Kidney (tissue), 14 donors: ENCODE data around the gene FDX2. TPM values are rescaled to one million over a fixed set of nuclear protein-coding genes. Genes with fewer than 3 reads are reported as not detected.

Source experiments
- DNase-seq, 5 donors: peaks; one replicate each; pipeline ENCODE4 v3.0.0-alpha.2; 2013 to 2020
- FAIRE-seq: peaks from 2 replicates; lab custom pipeline; 2012; peaks lifted over from hg19 to GRCh38; lab: Jason Lieb, UNC
- H3K27ac ChIP-seq, 2 donors: one replicate each; pipeline ENCODE4 v1.7.0; 2013; ENCODE audit warnings: low read depth in 2 of 2, low read length in 2 of 2, inconsistent platforms in 1 of 2
- H3K27me3 ChIP-seq: one replicate; pipeline ENCODE4 v1.7.1; 2013; ENCODE audit warnings: low read length, inconsistent platforms; ENCODE audit not compliant: control insufficient read depth, insufficient read depth
- H3K36me3 ChIP-seq, 3 donors: one replicate each; pipeline versions ENCODE4 v1.7.0 to v1.7.1; 2013; ENCODE audit warnings: low read length in 3 of 3, control low read depth in 1 of 3, inconsistent platforms in 1 of 3; ENCODE audit not compliant: insufficient read depth in 3 of 3, control insufficient read depth in 2 of 3
- H3K4me1 ChIP-seq, 3 donors: one replicate each; pipeline versions ENCODE4 v1.7.0 to v1.7.1; 2013; ENCODE audit warnings: low read length in 3 of 3, inconsistent platforms in 1 of 3, low read depth in 1 of 3; ENCODE audit not compliant: control insufficient read depth in 2 of 3, insufficient read depth in 2 of 3
- H3K4me3 ChIP-seq, 3 donors: one replicate each; pipeline versions ENCODE4 v1.7.0 to v1.8.1; 2013; ENCODE audit warnings: low read length in 3 of 3, control low read depth in 1 of 3, inconsistent platforms in 1 of 3
- H3K9ac ChIP-seq, 3 donors: one replicate each; pipeline versions ENCODE4 v1.7.0 to v1.7.1; 2013; ENCODE audit warnings: low read length in 3 of 3, control low read depth in 1 of 3, inconsistent platforms in 1 of 3
- H3K9me3 ChIP-seq, 3 donors: one replicate each; pipeline versions ENCODE4 v1.7.0 to v1.7.1; 2013; ENCODE audit warnings: low read length in 3 of 3, control low read depth in 1 of 3, inconsistent platforms in 1 of 3; ENCODE audit not compliant: control insufficient read depth in 2 of 3, insufficient read depth in 1 of 3
- CTCF ChIP-seq: IDR thresholded peaks from 3 replicates; pipeline ENCODE4 v1.5.1; 2012; ENCODE audit warnings: mild to moderate bottlenecking, moderate library complexity, borderline replicate concordance; ENCODE audit not compliant: insufficient read depth; ENCODE audit errors: extremely low read depth
- intact Hi-C: fragments of 100-400 bp; cut with DNase I; formaldehyde crosslinking; loops from one replicate; pipeline ENCODE4 v1.11.1; 2022
- polyA plus RNA-seq: library from polyadenylated mRNA; stranded (reverse); fragments of 350-450 nt; fragmentation: Illumina TruSeq; extraction: RNeasy Lipid Tissue Mini Kit (QIAGEN cat#74804); gene quantifications from one replicate; pipeline ENCODE4 v1.2.3, GENCODE V29; 2014; ENCODE audit warnings: low read depth, low replicate concordance; ENCODE audit not compliant: insufficient read depth
- total RNA-seq: library from RNA; stranded (reverse); fragmentation: NEBNext Ultra II Directional; extraction: Animal tissue kit (Norgen Biotek cat#: 25700); gene quantifications from one replicate; pipeline ENCODE4 v1.2.1, GENCODE V29; 2021
- donor health status: control.
- donor health status: control.
- donor health status: control.
- donor health status: control.
- donor health status: control.
- donor health status: DM: yes; HTN: yes; CAD: no.
- donor health status: Normal renal cell carcinoma (clear cell type).

Gene FDX2
- total and polyA plus RNA-seq, 2 donors from 2014 or later, result 20.1 to 88.4 TPM

- peaks cover 0 to 36% (median 7%) of the 10 kb centered on the region in 3 donors for H3K4me1 ChIP-seq
- DNase-seq (peak in 2 of 5 donors; percentile 26 to 79), FAIRE-seq (no peak)
- no peaks in the 10 kb centered on the region for H3K9me3 ChIP-seq
- H3K36me3 ChIP-seq, result no peaks in the 10 kb centered on the region
- H3K4me3 ChIP-seq, result no peak overlapping the region
- no peak overlapping the region for H3K9ac ChIP-seq
- peaks cover 50% of the 10 kb centered on the region for H3K27me3 ChIP-seq
- no peak overlapping the region for H3K27ac ChIP-seq
- TF ChIP-seq CTCF, result no peak
- intact Hi-C loops, result no loop called here
Measured at GRCh38 chr19:10290357-10290875, 25.4 kb downstream of the FDX2 start.

GRCh38 chr19:10289836-10290356, 25.9 kb downstream of the FDX2 start, which contains the start of gene ICAM5:
TSS of gene ICAM5 (plus strand) at chr19:10289952. CDS start at chr19:10290044, 92 bp downstream.
- H3K36me3 ChIP-seq, result peaks cover 0 to under 1% (median 0%) of the 10 kb centered on the region in 3 donors
- H3K27me3 ChIP-seq, result peaks cover 46% of the 10 kb centered on the region
- H3K4me1 ChIP-seq, result peaks cover 0 to 33% (median 7%) of the 10 kb centered on the region in 3 donors
- H3K4me3 ChIP-seq, result peak within 1 kb of the TSS in 1 of 3 donors; percentile 32
- intact Hi-C loops, result no loop called here
- DNase-seq (no peak), FAIRE-seq (no peak)
- no peaks in the 10 kb centered on the region for H3K9me3 ChIP-seq
- TF ChIP-seq CTCF, result no peak
- no peak within 1 kb of the TSS for H3K27ac ChIP-seq
- H3K9ac ChIP-seq, result peak within 1 kb of the TSS in 1 of 3 donors; percentile 19

GRCh38 chr19:10289167-10289835, 26.5 kb downstream of the FDX2 start:
- peak overlapping the region in 1 of 3 donors; percentile 32 for H3K4me3 ChIP-seq
- intact Hi-C loops, result no loop called here
- no peak overlapping the region for H3K27ac ChIP-seq
- no peaks in the 10 kb centered on the region for H3K9me3 ChIP-seq
- H3K27me3 ChIP-seq, result peaks cover 41% of the 10 kb centered on the region
- TF ChIP-seq CTCF, result no peak
- H3K36me3 ChIP-seq, result peaks cover 0 to 3% (median 0%) of the 10 kb centered on the region in 3 donors
- FAIRE-seq (no peak), DNase-seq (peak in 3 of 5 donors; percentile 29 to 87 (median 74))
- H3K9ac ChIP-seq, result peak overlapping the region in 1 of 3 donors; percentile 19
- peaks cover 0 to 30% (median 7%) of the 10 kb centered on the region in 3 donors for H3K4me1 ChIP-seq
